NCI-H2029 treated with DMSO at 0.1 percent for 48 hours (cell line): ENCODE results near the gene ENTPD5.
"Not testable (repeated sequence)": the region's sequence is repeated elsewhere in the genome, so short reads cannot be mapped to it uniquely, and the experiment has no call there.

Source experiments
- DNase-seq: peaks from one replicate; lab custom pipeline; 2025; lab: John Stamatoyannopoulos, UW

Gene ENTPD5

DNA sequence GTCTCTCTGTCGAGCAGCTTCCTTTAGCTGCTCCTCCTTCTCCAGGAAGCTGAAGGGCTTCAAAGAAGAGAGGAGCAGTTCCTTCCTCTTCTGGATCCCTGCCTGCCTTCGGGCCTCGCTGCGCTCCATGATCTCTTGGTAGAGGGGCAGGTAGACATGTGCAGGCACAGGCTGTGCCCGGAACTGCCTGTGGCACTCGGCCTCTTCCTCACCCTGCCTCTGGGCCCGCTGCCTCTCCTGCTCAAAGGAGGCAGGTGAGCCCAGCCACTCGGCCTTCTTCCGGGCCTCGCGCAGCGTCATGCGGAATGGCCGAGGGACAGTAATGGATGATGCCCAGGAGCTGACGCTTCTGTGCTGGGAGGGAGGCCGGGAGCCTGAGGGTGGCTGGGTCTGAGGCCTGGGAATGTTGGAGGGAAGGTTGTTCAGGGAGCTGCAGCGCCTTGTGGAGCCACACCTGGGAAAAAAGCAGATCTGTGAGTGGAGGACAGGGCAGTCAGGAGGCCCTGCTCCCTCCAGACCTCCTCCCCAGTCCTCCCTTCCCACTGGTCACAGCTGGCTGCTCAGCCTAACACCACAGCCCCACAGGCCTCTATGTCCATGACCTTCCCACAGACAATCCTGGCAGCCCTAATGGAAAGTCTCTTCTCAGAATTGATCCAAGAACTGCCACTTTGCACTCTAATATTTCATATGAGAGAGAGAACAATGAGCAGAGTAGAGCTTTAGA, 74.5 kb downstream of the ENTPD5 start:
- DNase-seq = no peak

DNA sequence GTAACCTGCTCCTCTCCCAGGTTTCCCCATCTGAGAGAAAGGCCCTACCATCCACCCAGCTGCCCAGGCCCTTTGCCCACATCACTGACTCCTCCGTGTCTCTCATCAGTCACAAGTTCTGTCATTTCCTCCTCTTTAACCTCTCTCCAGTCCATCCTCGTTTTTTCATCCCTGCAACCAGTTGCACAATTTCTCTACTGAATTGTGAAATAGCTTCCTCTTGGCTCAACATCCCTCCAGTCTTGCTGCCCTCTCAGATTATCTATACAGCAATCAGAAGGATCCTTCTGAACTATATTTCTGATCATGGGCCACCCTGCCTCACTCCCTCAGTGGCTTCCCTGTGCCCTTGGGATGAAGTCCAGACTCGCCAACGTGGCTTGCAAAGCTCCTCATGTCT, 76.0 kb downstream of the ENTPD5 start:
- DNase-seq = no peak

DNA sequence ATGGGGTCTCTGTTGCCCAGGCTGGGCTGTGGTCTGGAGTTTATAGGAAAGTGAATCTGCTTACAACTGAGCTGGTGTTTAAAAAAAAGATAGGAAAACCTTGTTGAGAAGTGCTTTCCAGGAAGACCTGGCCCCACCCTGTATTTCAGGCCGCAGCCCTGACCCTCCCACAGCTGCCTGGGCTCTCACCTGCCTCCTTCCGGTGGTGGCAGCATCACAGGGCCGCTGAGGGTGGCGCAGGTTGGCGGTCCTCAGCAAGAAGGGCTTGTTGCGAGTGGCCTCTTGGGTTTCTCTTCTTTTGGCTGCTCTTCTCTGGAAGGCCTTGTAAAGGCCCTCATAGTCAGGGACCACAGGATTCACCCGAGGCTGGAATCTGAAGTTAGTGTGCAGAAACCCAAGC, 76.9 kb downstream of the ENTPD5 start:
- DNase-seq = no peak

DNA sequence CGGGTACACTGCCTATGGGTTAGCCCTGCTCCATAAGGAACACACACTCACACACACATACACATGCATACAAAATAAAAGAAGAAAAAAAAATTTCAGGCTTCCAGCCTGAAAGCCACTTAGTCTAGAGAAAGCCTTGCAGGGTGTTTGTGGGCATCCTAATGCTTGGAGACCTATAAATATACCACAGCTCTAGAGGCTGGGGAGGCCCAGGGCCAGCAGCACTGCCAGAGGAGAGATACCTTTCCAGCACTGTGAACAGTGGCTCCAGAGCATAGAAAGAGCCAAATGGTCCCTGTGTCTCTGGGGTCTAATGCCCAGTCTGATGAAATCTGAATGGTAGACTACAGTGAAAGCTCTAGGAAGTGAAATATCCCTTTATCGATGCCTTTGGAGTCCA, 82.1 kb downstream of the ENTPD5 start:
- no peak for DNase-seq

DNA sequence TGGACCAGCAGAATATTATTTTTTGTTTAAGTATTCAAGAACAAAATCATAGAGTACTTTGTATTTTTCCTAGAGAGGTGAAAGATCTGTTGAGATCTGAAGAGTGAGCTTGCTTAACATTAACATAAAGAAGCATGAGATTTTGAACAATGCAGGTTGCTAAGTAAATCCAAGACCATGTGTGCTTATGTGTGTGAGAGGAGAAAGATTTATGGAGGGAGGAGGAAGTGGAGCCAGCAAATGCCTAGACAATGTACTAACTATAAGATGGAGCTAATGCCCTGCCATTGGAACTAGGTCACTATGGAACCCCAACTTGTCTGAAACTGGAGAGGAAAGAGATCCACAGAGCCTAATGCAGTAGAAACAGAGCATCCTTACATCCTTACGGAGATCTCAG, 82.5 kb downstream of the ENTPD5 start:
- no peak for DNase-seq

DNA sequence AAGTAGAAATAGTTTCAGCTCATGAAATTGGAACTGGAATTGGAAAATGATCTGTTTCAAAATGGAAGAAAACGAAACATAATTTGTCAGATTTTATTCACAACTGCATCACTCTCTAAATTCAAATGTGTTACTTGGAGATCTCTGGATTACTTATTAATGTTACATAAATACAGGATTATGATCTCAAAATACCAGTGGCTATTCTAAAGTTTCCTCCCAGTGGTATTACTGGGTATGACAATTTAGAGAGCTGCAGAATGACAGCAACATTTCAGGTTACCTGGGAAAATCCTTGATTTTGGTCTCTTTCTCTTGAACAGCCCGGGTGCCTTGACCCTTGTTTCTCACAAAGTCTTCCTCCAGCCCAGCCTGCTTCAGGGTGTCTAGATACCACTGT, 83.4 kb downstream of the ENTPD5 start:
- DNase-seq = no peak

DNA sequence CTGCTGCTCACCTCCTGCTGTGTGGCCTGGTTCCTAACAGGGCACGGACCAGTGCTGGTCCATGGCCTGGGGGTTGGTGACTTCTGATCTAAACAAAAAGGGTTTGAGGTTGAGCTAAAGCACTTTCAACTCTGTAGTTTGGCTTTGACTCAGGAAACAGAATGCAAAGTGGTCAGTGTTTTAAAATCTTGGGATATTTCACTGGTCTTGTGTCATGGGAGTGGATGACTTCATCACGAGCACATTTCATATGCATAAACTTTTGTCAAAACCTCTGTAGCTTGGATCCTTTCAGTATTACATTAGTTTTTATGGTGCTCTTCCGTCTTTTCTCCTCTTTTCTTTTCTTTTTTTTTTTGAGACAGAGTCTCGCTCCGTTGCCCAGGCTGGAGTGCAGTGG, 94.8 kb downstream of the ENTPD5 start:
- no peak for DNase-seq

DNA sequence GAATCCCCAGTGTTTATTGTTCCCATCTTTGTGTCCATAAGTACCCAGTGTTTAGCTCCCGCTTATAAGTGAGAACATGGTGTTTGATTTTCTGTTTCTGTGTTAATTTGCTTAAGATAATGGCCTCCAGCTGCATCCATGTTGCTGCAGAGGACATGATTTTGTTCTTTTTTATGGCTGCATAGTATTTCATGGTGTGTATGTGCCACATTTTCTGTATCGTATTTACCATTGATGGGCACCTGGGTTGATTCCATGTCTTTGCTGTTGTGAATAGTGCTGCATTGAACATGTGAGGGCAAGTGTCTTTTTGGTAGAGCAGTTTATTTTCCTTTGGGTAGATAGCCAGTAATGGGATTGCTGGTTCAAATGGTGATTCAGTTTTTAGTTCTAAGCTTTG, 99.6 kb downstream of the ENTPD5 start:
- not testable (repeated sequence) for DNase-seq

DNA sequence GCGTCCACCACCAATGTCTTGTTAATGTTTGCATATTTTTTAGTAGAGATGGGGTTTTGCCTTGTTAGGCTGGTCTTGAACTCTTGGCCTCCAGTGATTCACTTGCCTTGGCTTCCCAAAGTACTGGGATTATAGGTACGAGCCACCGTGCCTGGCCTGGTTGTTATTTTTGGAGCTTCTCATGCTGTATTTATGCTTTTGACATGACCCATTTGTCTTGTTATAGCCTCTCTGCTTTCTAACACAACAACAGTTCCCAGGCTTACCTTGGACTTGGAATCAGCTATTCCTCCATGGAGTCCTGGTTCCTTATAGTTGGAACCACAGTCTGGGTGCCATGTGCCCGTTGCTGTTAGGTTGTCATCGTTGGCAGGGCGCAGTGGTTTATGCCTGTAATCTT, 102.8 kb downstream of the ENTPD5 start:
- no peak for DNase-seq

DNA sequence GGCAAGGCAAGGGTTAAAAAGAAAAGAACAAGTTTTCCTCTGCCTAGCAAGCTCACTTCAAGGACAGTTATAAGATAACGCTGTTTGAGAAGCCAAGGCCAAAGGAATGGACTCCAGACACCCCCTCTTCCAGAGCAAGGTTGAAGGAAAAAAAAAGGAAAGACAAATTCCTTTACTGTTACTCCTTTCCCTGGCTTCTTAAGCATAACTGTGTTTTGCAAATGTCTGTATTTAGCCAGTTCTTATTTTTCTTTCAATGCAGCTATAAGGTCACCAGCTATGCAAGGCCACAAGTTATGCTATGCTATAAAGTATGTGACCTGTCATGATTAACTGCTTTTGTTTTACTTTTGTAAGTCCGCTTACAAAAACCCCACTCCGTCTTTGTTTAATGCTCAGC, 105.8 kb downstream of the ENTPD5 start:
- no peak for DNase-seq

DNA sequence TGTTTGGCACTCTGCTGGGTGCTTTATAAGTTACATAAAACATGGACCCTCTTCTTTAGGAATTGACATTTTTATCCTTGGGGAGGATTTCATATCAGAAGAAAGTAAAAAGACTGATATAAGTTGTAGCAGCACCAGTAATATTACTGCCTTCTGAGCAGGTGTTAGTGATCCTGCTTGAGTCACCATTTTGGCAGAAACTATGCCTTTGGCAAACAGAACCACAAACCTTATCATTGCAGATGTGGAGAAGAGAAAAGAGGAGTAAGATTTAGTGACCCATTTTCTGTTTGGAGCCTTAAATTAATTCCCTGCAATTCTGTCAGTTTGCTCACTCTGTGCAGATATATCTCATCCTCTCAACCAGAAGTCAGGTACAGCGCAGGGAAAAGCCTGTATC, 109.4 kb downstream of the ENTPD5 start:
- no peak for DNase-seq
